PFSK-1 (cell line): ENCODE measurements around the gene RNF20.

Experiments
- FOXP2 ChIP-seq: optimal IDR thresholded peaks from 2 replicates; pipeline ENCODE3; 2011; ENCODE audit warnings: borderline replicate concordance, control low read depth, inconsistent platforms; ENCODE audit not compliant: insufficient read depth; ENCODE audit errors: extremely low read length, extremely low read depth
- POLR2AphosphoS5 ChIP-seq: IDR thresholded peaks from 2 replicates; pipeline ENCODE4 v1.6.1; 2012; ENCODE audit warnings: low read depth, mild to moderate bottlenecking, control low read depth, low read length, moderate library complexity
- SIN3A ChIP-seq: IDR thresholded peaks from 2 replicates; pipeline ENCODE4 v1.6.1; 2012; ENCODE audit warnings: mild to moderate bottlenecking, low read length, moderate library complexity, borderline replicate concordance; ENCODE audit not compliant: insufficient read depth
- TAF1 ChIP-seq: IDR thresholded peaks from 2 replicates; pipeline ENCODE4 v1.6.1; 2012; ENCODE audit warnings: low read length, control low read depth, borderline replicate concordance; ENCODE audit not compliant: insufficient read depth
- TF ChIP-seq, protein P1 (sequence below), 2 experiments: IDR thresholded peaks; 2 replicates each; pipeline versions ENCODE4 v1.6.1 to v1.8.0; 2011 to 2012; ENCODE audit warnings: low read depth in 2 of 2, low read length in 2 of 2, control low read depth in 1 of 2, inconsistent platforms in 1 of 2, mild to moderate bottlenecking in 1 of 2, moderate library complexity in 1 of 2; ENCODE audit not compliant: insufficient read depth in 1 of 2

- TF ChIP-seq, protein P1, sequence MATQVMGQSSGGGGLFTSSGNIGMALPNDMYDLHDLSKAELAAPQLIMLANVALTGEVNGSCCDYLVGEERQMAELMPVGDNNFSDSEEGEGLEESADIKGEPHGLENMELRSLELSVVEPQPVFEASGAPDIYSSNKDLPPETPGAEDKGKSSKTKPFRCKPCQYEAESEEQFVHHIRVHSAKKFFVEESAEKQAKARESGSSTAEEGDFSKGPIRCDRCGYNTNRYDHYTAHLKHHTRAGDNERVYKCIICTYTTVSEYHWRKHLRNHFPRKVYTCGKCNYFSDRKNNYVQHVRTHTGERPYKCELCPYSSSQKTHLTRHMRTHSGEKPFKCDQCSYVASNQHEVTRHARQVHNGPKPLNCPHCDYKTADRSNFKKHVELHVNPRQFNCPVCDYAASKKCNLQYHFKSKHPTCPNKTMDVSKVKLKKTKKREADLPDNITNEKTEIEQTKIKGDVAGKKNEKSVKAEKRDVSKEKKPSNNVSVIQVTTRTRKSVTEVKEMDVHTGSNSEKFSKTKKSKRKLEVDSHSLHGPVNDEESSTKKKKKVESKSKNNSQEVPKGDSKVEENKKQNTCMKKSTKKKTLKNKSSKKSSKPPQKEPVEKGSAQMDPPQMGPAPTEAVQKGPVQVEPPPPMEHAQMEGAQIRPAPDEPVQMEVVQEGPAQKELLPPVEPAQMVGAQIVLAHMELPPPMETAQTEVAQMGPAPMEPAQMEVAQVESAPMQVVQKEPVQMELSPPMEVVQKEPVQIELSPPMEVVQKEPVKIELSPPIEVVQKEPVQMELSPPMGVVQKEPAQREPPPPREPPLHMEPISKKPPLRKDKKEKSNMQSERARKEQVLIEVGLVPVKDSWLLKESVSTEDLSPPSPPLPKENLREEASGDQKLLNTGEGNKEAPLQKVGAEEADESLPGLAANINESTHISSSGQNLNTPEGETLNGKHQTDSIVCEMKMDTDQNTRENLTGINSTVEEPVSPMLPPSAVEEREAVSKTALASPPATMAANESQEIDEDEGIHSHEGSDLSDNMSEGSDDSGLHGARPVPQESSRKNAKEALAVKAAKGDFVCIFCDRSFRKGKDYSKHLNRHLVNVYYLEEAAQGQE (IDR thresholded peaks at IDR 0.05; ENCODE audit: insufficient read depth in 1 of 2, low read depth in 2 of 2, low read length in 2 of 2) = no peak
- TF ChIP-seq FOXP2 = no peak
- TF ChIP-seq POLR2AphosphoS5 = no peak
- no peak for TF ChIP-seq TAF1
- TF ChIP-seq SIN3A = no peak
Observed at GRCh38 chr9:101513351-101513750, 20.3 kb upstream of the RNF20 start.
